Skeletal muscle satellite cell (primary cell): ENCODE measurements around the gene ZIC2. TPM values are rescaled to one million over a fixed set of nuclear protein-coding genes. Genes with fewer than 3 reads are reported as not detected.
"Not testable (repeated sequence)": the region's sequence is repeated elsewhere in the genome, so short reads cannot be mapped to it uniquely, and the experiment has no call there.

Experiments used
- H3K27me3 ChIP-seq: 2 replicates; pipeline ENCODE4 v1.7.0; 2013; ENCODE audit warnings: low read length; ENCODE audit not compliant: control insufficient read depth, insufficient read depth
- H3K36me3 ChIP-seq: 2 replicates; pipeline ENCODE4 v1.7.0; 2013; ENCODE audit warnings: mild to moderate bottlenecking, control low read depth, low read length; ENCODE audit not compliant: insufficient read depth
- H3K4me1 ChIP-seq: 2 replicates; pipeline ENCODE4 v1.7.0; 2013; ENCODE audit warnings: low read length; ENCODE audit not compliant: control insufficient read depth, insufficient read depth
- H3K4me2 ChIP-seq: 2 replicates; pipeline ENCODE4 v1.7.0; 2013; ENCODE audit warnings: mild to moderate bottlenecking, low read length
- H3K4me3 ChIP-seq: 2 replicates; pipeline ENCODE4 v1.7.0; 2013; ENCODE audit warnings: low read length
- H3K9ac ChIP-seq: 2 replicates; pipeline ENCODE4 v1.7.0; 2013; ENCODE audit warnings: mild to moderate bottlenecking, low read depth, low read length, moderate library complexity
- H3K9me3 ChIP-seq: replicated peaks from 2 replicates; pipeline ENCODE4 v1.7.0; 2013; ENCODE audit warnings: mild to moderate bottlenecking, control low read depth, low read length
- total RNA-seq: library from RNA; depleted of rRNA; stranded (reverse); fragments of >200 nt; gene quantifications from 2 replicates; pipeline ENCODE4 v1.2.3, GENCODE V29; 2012; rRNA removed

ZIC2 gene
- not detected in 2 replicates for total RNA-seq

GRCh38 chr13:99981735-99982035, at the start of gene ZIC2:
Gene ZIC2 (plus strand): TSS chr13:99981784. CDS start chr13:99982065, 281 bp downstream.
- Histone ChIP-seq H3K9me3 (no peaks in the 10 kb centered on the region), H3K27me3 (peaks cover 80% of the 10 kb centered on the region), H3K4me2 (peak within 1 kb of the TSS; percentile 90), H3K9ac (no peak within 1 kb of the TSS), H3K36me3 (no peaks in the 10 kb centered on the region), H3K4me3 (peak within 1 kb of the TSS; percentile 62), H3K4me1 (peaks cover 9% of the 10 kb centered on the region)

- Histone ChIP-seq H3K9me3 (no peaks in the 10 kb centered on the region), H3K9ac (no peak overlapping the region), H3K4me2 (no peak overlapping the region), H3K4me3 (no peak overlapping the region), H3K27me3 (peaks cover 18% of the 10 kb centered on the region), H3K36me3 (no peaks in the 10 kb centered on the region), H3K4me1 (no peaks in the 10 kb centered on the region)
Measured at GRCh38 chr13:99932912-99933311, 48.7 kb upstream of the ZIC2 start.

GRCh38 chr13:99935772-99936171, 45.8 kb upstream of the ZIC2 start:
- peaks cover 33% of the 10 kb centered on the region for H3K27me3 ChIP-seq
- no peak overlapping the region for H3K9ac ChIP-seq
- no peaks in the 10 kb centered on the region for H3K4me1 ChIP-seq
- no peaks in the 10 kb centered on the region for H3K36me3 ChIP-seq
- H3K9me3 ChIP-seq, result no peaks in the 10 kb centered on the region
- H3K4me2 ChIP-seq, result no peak overlapping the region
- no peak overlapping the region for H3K4me3 ChIP-seq

- Histone ChIP-seq H3K27me3 (peaks cover 37% of the 10 kb centered on the region), H3K4me1 (no peaks in the 10 kb centered on the region), H3K9me3 (no peaks in the 10 kb centered on the region), H3K4me2 (no peak overlapping the region), H3K4me3 (no peak overlapping the region), H3K9ac (no peak overlapping the region), H3K36me3 (no peaks in the 10 kb centered on the region)
Measured at GRCh38 chr13:99938635-99939034, 42.9 kb upstream of the ZIC2 start.

- peaks cover 44% of the 10 kb centered on the region for H3K27me3 ChIP-seq
- no peak overlapping the region for H3K4me2 ChIP-seq
- no peak overlapping the region for H3K9ac ChIP-seq
- H3K36me3 ChIP-seq, result no peaks in the 10 kb centered on the region
- H3K4me3 ChIP-seq, result no peak overlapping the region
- H3K9me3 ChIP-seq, result no peaks in the 10 kb centered on the region
- H3K4me1 ChIP-seq, result no peaks in the 10 kb centered on the region
Measured at GRCh38 chr13:99941086-99941485, 40.5 kb upstream of the ZIC2 start.

- Histone ChIP-seq H3K4me1 (no peaks in the 10 kb centered on the region), H3K4me3 (no peak overlapping the region), H3K9me3 (no peaks in the 10 kb centered on the region), H3K36me3 (no peaks in the 10 kb centered on the region), H3K27me3 (peaks cover 47% of the 10 kb centered on the region), H3K4me2 (no peak overlapping the region), H3K9ac (no peak overlapping the region)
Measured at GRCh38 chr13:99941911-99942310, 39.7 kb upstream of the ZIC2 start.

- no peak overlapping the region for H3K4me2 ChIP-seq
- H3K9ac ChIP-seq, result no peak overlapping the region
- peaks cover 64% of the 10 kb centered on the region for H3K27me3 ChIP-seq
- H3K36me3 ChIP-seq, result no peaks in the 10 kb centered on the region
- no peaks in the 10 kb centered on the region for H3K9me3 ChIP-seq
- no peaks in the 10 kb centered on the region for H3K4me1 ChIP-seq
- no peak overlapping the region for H3K4me3 ChIP-seq
Measured at GRCh38 chr13:99944102-99944501, 37.5 kb upstream of the ZIC2 start.

GRCh38 chr13:99944606-99945005, 37.0 kb upstream of the ZIC2 start:
- H3K36me3 ChIP-seq, result no peaks in the 10 kb centered on the region
- no peaks in the 10 kb centered on the region for H3K4me1 ChIP-seq
- peaks cover 65% of the 10 kb centered on the region for H3K27me3 ChIP-seq
- H3K4me2 ChIP-seq, result no peak overlapping the region
- no peaks in the 10 kb centered on the region for H3K9me3 ChIP-seq
- H3K9ac ChIP-seq, result no peak overlapping the region
- no peak overlapping the region for H3K4me3 ChIP-seq

GRCh38 chr13:99945515-99945914, 36.1 kb upstream of the ZIC2 start:
- H3K36me3 ChIP-seq, result not testable (repeated sequence)

GRCh38 chr13:99947666-99948065, 33.9 kb upstream of the ZIC2 start:
- Histone ChIP-seq H3K4me1 (no peaks in the 10 kb centered on the region), H3K4me3 (no peak overlapping the region), H3K27me3 (peaks cover 76% of the 10 kb centered on the region), H3K4me2 (no peak overlapping the region), H3K9me3 (no peaks in the 10 kb centered on the region), H3K36me3 (no peaks in the 10 kb centered on the region), H3K9ac (no peak overlapping the region)

More at GRCh38 chr13:99945515-99945914, 36.1 kb upstream of the ZIC2 start:
- H3K27me3 ChIP-seq, result peaks cover 68% of the 10 kb centered on the region
- not testable (repeated sequence) for H3K9me3 ChIP-seq, H3K4me2 ChIP-seq, H3K9ac ChIP-seq, H3K4me1 ChIP-seq, H3K4me3 ChIP-seq

GRCh38 chr13:99948411-99948810, 33.2 kb upstream of the ZIC2 start:
- H3K9ac ChIP-seq, result no peak overlapping the region
- H3K4me3 ChIP-seq, result no peak overlapping the region
- peaks cover 84% of the 10 kb centered on the region for H3K27me3 ChIP-seq
- no peaks in the 10 kb centered on the region for H3K36me3 ChIP-seq
- H3K4me2 ChIP-seq, result no peak overlapping the region
- H3K9me3 ChIP-seq, result no peaks in the 10 kb centered on the region
- H3K4me1 ChIP-seq, result no peaks in the 10 kb centered on the region

- H3K9me3 ChIP-seq, result no peaks in the 10 kb centered on the region
- no peak overlapping the region for H3K9ac ChIP-seq
- H3K36me3 ChIP-seq, result no peaks in the 10 kb centered on the region
- H3K4me1 ChIP-seq, result no peaks in the 10 kb centered on the region
- H3K4me2 ChIP-seq, result no peak overlapping the region
- H3K27me3 ChIP-seq, result peaks cover 87% of the 10 kb centered on the region
- H3K4me3 ChIP-seq, result no peak overlapping the region
Measured at GRCh38 chr13:99948907-99949678, 32.5 kb upstream of the ZIC2 start.
